B cell (primary cell): Measurements from ENCODE around the gene ATP6V0A1. TPM values are rescaled to one million over a fixed set of nuclear protein-coding genes. Genes with fewer than 3 reads are reported as not detected.

Experiments used
- ATAC-seq: fragments of 200-7000 bp; cut with Tn5 transposase; one replicate; pipeline ENCODE4 v1.10.0; 2021; ENCODE audit warnings: low read depth, mild to moderate bottlenecking, moderate number of reproducible peaks, moderate library complexity
- CTCF ChIA-PET: fragments of 350-600 bp; sonication (Branson Sonifier 250); formaldehyde crosslinking; loops from one replicate; lab custom pipeline; 2021; ENCODE audit warnings: antibody characterized with exemption, inconsistent platforms; lab: Charles Lee
- POLR2A ChIA-PET: fragments of 350-600 bp; sonication (Branson Sonifier 250); formaldehyde crosslinking; loops from one replicate; lab custom pipeline; 2021; ENCODE audit warnings: antibody characterized with exemption; lab: Charles Lee
- DNase-seq: peaks from one replicate; pipeline ENCODE4 v3.0.0; 2013
- H2AFZ ChIP-seq: 2 replicates; pipeline ENCODE4 v1.6.1; 2012; ENCODE audit warnings: mild to moderate bottlenecking, low read depth, low read length; ENCODE audit not compliant: insufficient read depth, poor library complexity, severe bottlenecking
- H3K27ac ChIP-seq, 2 donors: 1 replicate in 1 of 2; 2 replicates in 1 of 2; pipeline ENCODE4 v1.5.1; 2012 to 2013; ENCODE audit warnings: low read length in 2 of 2, mild to moderate bottlenecking in 2 of 2, moderate library complexity in 1 of 2
- H3K27me3 ChIP-seq, 4 experiments: fragments of 200-600 bp in 1 of 4; sonication (generic) in 1 of 4; replicated peaks in 1 of 4; 1 replicate in 2 of 4; 2 replicates in 2 of 4; pipeline versions ENCODE4 v1.6.1 to v1.7.0; 2013 to 2016; ENCODE audit warnings: low read length in 3 of 4, mild to moderate bottlenecking in 2 of 4, mixed read lengths in 1 of 4, moderate library complexity in 1 of 4; ENCODE audit not compliant: insufficient read depth in 4 of 4, control insufficient read depth in 3 of 4; ENCODE audit errors: control extremely low read depth in 1 of 4
- H3K36me3 ChIP-seq, 2 experiments: replicated peaks in 1 of 2; 1 replicate in 1 of 2; 2 replicates in 1 of 2; pipeline versions ENCODE4 v1.6.1 to v1.7.1; 2013; ENCODE audit warnings: low read length in 1 of 2; ENCODE audit not compliant: insufficient read depth in 2 of 2, control insufficient read depth in 1 of 2; ENCODE audit errors: control extremely low read depth in 1 of 2, extremely low read depth in 1 of 2
- H3K4me1 ChIP-seq, 2 donors: fragments of 200-600 bp in 1 of 2; sonication (generic) in 1 of 2; 1 replicate in 1 of 2; 2 replicates in 1 of 2; pipeline versions ENCODE4 v1.5.1 to v1.6.1; 2013 to 2017; ENCODE audit warnings: low read length in 2 of 2; ENCODE audit not compliant: control insufficient read depth in 2 of 2, insufficient read depth in 2 of 2
- H3K4me2 ChIP-seq: replicated peaks from 2 replicates; pipeline ENCODE3; 2012; ENCODE audit warnings: mild to moderate bottlenecking, low read depth, low read length; ENCODE audit not compliant: poor library complexity, severe bottlenecking
- H3K4me3 ChIP-seq, 5 experiments: fragments of 200-600 bp in 1 of 5; sonication (generic) in 1 of 5; 1 replicate in 3 of 5; 2 replicates in 2 of 5; pipeline versions ENCODE4 v1.5.1 to v1.7.0; 2011 to 2016; ENCODE audit warnings: low read length in 4 of 5, mild to moderate bottlenecking in 4 of 5, low read depth in 2 of 5, control low read depth in 1 of 5, moderate library complexity in 1 of 5; ENCODE audit not compliant: insufficient read depth in 1 of 5; ENCODE audit errors: control extremely low read depth in 1 of 5, extremely low read depth in 1 of 5
- H3K79me2 ChIP-seq: fragments of 200-600 bp; sonication (generic); one replicate; pipeline ENCODE4 v1.6.0; 2016; ENCODE audit warnings: low read length; ENCODE audit not compliant: control insufficient read depth, insufficient read depth
- H3K9ac ChIP-seq: fragments of 200-600 bp; sonication (generic); 2 replicates; pipeline ENCODE4 v1.6.1; 2017; ENCODE audit warnings: mild to moderate bottlenecking, low read length, moderate library complexity
- H3K9me3 ChIP-seq, 3 donors: one replicate each; pipeline versions ENCODE4 v1.6.1 to v1.7.1; 2013; ENCODE audit warnings: low read length in 2 of 3; ENCODE audit not compliant: control insufficient read depth in 2 of 3, insufficient read depth in 1 of 3; ENCODE audit errors: control extremely low read depth in 1 of 3
- H4K20me1 ChIP-seq: 2 replicates; pipeline ENCODE4 v1.6.0; 2012; ENCODE audit warnings: mild to moderate bottlenecking, low read length; ENCODE audit not compliant: insufficient read depth, control insufficient read depth, poor library complexity, severe bottlenecking
- H3K27ac Mint-ChIP-seq: one replicate; pipeline ENCODE4 v1.8.0; 2021; ENCODE audit warnings: mixed read lengths
- H3K27me3 Mint-ChIP-seq: one replicate; pipeline ENCODE4 v1.8.0; 2021; ENCODE audit warnings: mixed read lengths
- H3K4me1 Mint-ChIP-seq: one replicate; pipeline ENCODE4 v1.8.0; 2021; ENCODE audit warnings: mixed read lengths
- H3K4me3 Mint-ChIP-seq: one replicate; pipeline ENCODE4 v1.8.0; 2021; ENCODE audit warnings: mixed read lengths
- H3K9me3 Mint-ChIP-seq: one replicate; pipeline ENCODE4 v1.8.0; 2022; ENCODE audit warnings: mixed read lengths; ENCODE audit not compliant: insufficient read depth
- CTCF ChIP-seq: fragments of 200-600 bp; IDR thresholded peaks from one replicate; pipeline ENCODE4 v1.8.0; 2022; ENCODE audit warnings: antibody characterized with exemption, mild to moderate bottlenecking
- EZH2 ChIP-seq: IDR thresholded peaks from 2 replicates; pipeline ENCODE4 v1.6.1; 2012; ENCODE audit warnings: borderline replicate concordance, low read depth, mild to moderate bottlenecking, moderate library complexity, low read length; ENCODE audit not compliant: insufficient read depth, poor library complexity, severe bottlenecking
- WGBS: methylation state at CpG from one replicate; pipeline ENCODE4 v1.1.5; 2013; ENCODE audit warnings: missing lambda C conversion rate; ENCODE audit not compliant: insufficient coverage; 5-methylcytosine and 5-hydroxymethylcytosine counted together
- intact Hi-C: fragments of 100-400 bp; cut with micrococcal nuclease; formaldehyde crosslinking; loops from one replicate; pipeline ENCODE4 v1.10.0; 2022
- polyA plus RNA-seq: library from polyadenylated mRNA; depleted of rRNA; stranded (reverse); fragments of >200 nt; gene quantifications from 2 replicates; pipeline ENCODE4 v1.2.3, GENCODE V29; 2012
- total RNA-seq, 2 donors: library from RNA; stranded (reverse); fragments of 120-200 nt in 1 of 2; gene quantifications; 1 replicate in 1 of 2; 2 replicates in 1 of 2; pipeline versions ENCODE4 v1.2.3 to v1.2.4, GENCODE V29; 2013 to 2022

The ATP6V0A1 gene
- total and polyA plus RNA-seq, 2 donors (not counting 1 experiment from before 2014, with no cell fraction given): 59.1 to 90.9 TPM

GRCh38 chr17:42562388-42563142, 103.9 kb downstream of the ATP6V0A1 start:
- no peak for ATAC-seq
- Histone ChIP-seq H3K9me3 (no peaks in the 10 kb centered on the region), H3K4me2 (peak overlapping the region; percentile 80)

More at GRCh38 chr17:42562388-42563142, 103.9 kb downstream of the ATP6V0A1 start:
- intact Hi-C loops: loop anchor here (1.0 kb wide), 3 partner anchors 8 to 15 kb away; partner anchors contain the start of gene PSMC3IP
- TF ChIP-seq CTCF (no peak), EZH2 (no peak)
- Mint-ChIP-seq H3K27ac (peak overlapping the region; percentile 96), H3K4me3 (peak overlapping the region; percentile 97), H3K4me1 (peaks cover 40% of the 10 kb centered on the region), H3K27me3 (no peaks in the 10 kb centered on the region), H3K9me3 (no peaks in the 10 kb centered on the region)
- ChIA-PET POLR2A (interaction anchor here (0.8 to 2.1 kb wide), 2 partner anchors 8 to 15 kb away, joined by 3 to 6 read pairs; partner anchors contain the start of gene PSMC3IP), CTCF (interaction anchor here (0.7 to 6.4 kb wide), 2 partner anchors 15 to 35 kb away, joined by 3 to 51 read pairs; partner anchors contain the start of gene PSMC3IP)
- peak overlapping the region; percentile 93 for H3K9ac ChIP-seq
- peaks cover 12% of the 10 kb centered on the region for H4K20me1 ChIP-seq
- peaks cover 27 to 38% of the 10 kb centered on the region in 2 donors for H3K4me1 ChIP-seq
- H3K4me3 ChIP-seq: peak overlapping the region; percentile 76 to 99 (median 93)
- no peaks in the 10 kb centered on the region for H3K27me3 ChIP-seq
- H3K27ac ChIP-seq: peak overlapping the region; percentile 68 to 87
- peaks cover 58% of the 10 kb centered on the region for H3K79me2 ChIP-seq
- H3K36me3 ChIP-seq: peaks cover 0 to 26% of the 10 kb centered on the region in 2 experiments
- H2AFZ ChIP-seq: peak overlapping the region; percentile 79
- WGBS: 18% methylated on average over 48 of the region's 48 CpGs
- no peak for DNase-seq
